ENCODE data around the gene PRDM1.
"Not testable (repeated sequence)": the region's sequence is repeated elsewhere in the genome, so short reads cannot be mapped to it uniquely, and the experiment has no call there.

PRDM1 gene

DNA sequence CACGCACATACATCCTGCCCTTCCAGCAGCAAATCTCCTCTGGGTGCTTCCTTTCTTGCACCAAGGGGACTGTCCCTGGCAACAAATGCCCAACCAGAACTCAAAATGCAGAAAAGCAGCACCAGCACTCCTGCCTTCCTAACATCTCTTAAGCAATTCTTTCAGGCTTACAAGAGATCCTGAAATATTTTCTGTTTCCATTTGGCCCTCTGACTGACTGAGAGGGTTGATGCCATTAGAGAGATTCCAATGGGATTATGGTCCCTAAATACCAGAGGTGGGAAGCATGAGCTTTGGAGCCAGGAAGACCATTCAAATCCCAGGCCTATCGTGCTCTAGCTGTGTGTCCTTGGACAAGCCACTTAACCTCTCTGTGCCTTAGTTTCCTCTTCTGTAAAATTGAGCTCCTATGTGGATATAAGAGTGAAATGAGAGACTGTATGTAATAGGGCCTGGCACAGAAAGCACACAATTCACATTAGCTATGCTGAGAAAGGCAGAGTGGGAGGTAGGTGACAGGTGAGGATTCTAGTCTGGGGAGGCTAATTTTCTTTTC lies 56.8 kb downstream of the PRDM1 start:
- no peak for DNase-seq

DNA sequence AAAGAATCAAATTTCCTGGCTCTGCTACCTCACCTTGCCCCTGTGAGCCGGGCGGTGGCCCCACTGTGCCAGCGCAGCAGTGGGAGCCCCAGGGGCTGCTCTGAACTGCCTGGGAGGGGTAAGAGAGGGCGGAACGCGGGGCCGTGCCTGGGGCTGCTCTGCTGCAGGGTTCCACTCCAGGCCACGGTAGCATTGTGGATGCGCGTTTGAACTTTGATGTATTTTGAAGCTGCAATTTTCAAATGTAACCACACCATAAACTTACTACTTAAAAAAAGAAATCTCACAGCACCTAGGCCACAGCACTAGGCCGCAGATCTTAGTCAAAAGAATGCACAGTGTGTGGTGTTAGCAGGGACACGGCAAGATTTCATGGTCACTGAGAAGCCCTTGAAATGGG lies 57.5 kb downstream of the PRDM1 start:
- no peak for DNase-seq

GRCh38 chr6:106145144-106145543 lies 59.0 kb downstream of the PRDM1 start:
- DNase-seq: no peak

DNA sequence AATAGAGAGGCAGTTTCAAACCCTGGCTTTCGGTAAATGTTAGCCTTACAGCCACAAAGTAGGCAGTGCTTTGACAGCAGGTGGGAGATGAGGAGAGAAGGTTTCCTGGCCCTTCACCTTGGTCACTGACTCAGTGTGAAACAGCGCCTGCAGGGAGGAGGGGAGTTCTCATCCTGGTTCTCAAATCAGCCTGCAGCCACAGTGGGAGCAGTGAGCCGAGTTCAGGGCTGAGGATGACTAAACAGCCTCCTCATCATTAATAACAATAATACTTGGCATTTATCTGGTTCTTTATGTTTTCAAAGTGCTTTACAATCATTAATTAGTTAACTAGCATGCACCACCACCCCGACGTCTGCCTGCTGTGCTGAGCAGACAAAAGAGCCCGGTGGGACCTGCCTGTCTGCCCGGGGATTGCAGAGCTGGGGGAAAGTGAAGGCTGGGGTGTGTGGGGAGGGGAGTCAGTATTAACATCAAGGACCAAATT lies 59.6 kb downstream of the PRDM1 start:
- DNase-seq: peak; percentile 38

DNA sequence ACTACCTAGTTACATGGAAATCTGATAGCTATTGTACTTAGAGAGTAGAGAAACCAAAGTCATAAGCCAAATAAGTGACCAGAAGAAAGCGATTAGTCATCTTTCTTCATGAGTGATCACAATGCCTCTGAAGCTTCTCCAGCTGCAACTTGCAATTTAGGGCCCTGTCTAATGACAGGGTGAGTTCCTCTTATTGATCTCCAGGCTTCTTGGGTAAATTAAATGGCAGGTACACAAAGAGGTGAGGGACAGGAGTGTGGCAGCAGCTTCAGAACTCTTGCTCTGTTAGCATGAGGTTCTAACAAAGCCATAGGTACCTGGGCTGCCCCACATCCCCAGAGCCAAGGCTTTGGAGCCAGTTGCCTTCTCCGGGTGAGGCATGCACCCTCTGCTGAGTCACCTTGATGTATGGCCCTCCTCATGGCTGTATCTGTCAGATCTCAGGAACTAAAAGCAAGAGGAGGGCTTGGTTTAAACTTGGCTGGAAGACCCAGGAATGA lies 60.8 kb downstream of the PRDM1 start:
- no peak for DNase-seq

DNA sequence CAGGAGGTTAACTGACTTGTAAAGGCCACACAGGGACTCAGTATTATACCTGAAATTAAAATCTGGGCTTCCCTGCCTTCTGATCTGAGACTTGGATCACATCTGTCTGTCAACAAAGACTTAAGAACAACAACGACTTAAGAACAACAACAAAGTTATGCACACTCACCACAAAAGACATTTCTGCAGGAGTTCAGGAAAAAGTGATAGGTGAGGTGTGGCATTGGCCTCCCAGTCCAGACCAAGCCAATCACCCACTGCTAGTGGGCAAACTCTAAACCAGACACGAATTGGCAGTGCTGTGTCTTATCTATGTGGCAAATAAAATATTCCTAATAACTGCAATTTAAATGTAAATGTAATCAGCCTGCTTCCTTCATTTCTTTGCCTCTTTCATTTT lies 61.3 kb downstream of the PRDM1 start:
- DNase-seq: no peak

- no peak for DNase-seq
Observed at GRCh38 chr6:106149472-106150069, 63.4 kb downstream of the PRDM1 start.

DNA sequence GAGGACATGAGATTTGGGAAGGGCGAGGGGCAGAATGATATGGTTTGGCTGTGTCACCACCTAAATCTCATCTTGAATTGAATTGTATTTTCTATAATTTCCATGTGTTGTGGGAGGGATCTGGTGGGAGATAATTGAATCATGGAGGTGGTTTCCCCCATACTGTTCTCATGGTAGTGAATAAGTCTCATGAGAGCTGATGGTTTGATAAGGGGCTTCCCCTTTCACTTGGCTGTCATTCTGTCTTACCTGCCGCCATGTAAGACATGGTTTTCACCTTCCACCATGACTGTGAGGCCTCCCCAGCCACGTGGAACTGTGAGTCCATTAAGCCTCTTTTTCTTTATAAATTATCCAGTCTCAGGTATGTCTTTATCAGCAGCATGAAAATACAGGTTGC lies 66.3 kb downstream of the PRDM1 start:
- DNase-seq: not testable (repeated sequence)

DNA sequence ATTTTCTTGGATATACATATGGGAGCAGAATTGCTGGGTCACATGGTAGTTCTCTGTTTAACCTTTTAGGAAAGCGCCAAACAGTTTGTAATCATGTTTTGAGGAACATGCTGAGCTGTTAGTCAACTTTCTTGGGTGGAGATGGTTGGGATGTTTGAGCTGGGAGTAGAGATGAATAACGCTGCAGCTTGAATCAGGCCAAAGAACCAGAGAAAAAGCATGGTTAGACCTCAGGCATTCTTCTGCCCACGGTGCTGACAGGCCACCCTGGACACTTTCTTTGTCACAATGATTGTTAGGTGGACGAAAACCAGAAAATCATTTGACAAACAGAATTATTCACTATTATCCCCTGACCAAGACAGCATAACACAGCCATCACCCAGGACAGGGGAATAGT lies 66.8 kb downstream of the PRDM1 start:
- no peak for DNase-seq

- DNase-seq: no peak
Observed at GRCh38 chr6:106154326-106154725, 68.2 kb downstream of the PRDM1 start.

DNA sequence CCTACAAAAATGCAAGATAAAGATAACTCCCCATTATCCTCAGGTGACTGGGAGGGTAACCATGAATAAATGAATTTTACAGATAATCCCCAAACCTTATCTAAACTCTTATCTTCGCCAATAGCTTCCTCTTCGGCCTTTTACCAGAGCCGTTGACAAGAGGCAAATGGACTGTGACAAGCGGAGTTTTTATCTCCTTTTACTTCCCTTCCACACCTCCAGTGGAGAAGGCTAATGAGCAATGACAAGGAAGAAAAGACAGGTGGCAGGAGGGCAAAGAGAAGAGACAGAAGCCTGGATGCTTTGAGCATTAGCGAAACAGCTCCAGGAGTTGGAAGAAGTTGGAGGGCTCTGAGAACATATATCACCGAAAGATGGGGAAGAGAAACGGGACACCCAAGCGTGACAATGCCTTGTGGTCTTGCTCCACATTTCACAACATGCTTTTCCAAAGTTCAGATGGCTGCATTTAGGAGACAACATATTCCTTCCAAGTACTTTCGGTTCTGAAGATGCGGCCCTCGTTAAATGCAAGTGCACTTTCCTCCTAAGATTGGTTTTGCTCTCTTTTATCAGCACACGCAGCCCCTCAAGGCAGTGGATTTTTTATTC lies 69.2 kb downstream of the PRDM1 start:
- DNase-seq: no peak

DNA sequence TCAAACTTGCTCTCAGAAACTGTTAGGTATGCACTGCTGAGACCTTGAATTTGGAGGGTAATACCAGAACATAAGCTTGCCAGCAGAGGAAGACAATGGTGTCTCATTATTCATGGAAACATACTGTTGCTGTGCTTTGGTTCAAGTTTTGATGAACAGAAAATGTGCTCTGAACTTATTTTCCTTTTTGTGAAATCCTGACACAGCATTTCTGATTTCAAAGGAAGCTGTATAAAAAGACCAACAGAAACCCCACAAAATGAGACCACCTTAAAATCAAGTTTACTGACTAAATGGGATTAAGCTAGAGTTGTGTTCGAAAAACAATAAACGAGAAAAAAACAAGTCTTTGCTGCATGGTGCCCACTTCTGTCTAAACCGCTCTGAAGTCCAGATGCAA lies 70.3 kb downstream of the PRDM1 start:
- DNase-seq: no peak

- no peak for DNase-seq
Observed at GRCh38 chr6:106156863-106157262, 70.7 kb downstream of the PRDM1 start.

- no peak for DNase-seq
Observed at GRCh38 chr6:106158816-106159215, 72.7 kb downstream of the PRDM1 start.

All from stimulated activated CD4-positive, alpha-beta T cell treated with anti-CD3 and anti-CD28 coated beads, Interleukin-1b, Interleukin-23, amount 100 ng/mL, for 48 hours (primary cell).